IMR-90 (cell line): Measurements from ENCODE around the gene UBE2E2. TPM values are rescaled to one million over a fixed set of nuclear protein-coding genes. Genes with fewer than 3 reads are reported as not detected.
"Not testable (repeated sequence)": the region's sequence is repeated elsewhere in the genome, so short reads cannot be mapped to it uniquely, and the experiment has no call there.

Source experiments
- ATAC-seq: fragments of 200-7000 bp; cut with Tn5 transposase; 2 replicates; pipeline ENCODE4 v1.9.1; 2020; ENCODE audit warnings: low read depth, mild to moderate bottlenecking, moderate library complexity
- BruUV-seq: library from RNA; stranded (reverse); fragments of 400-500 nt; replicated peaks from 2 replicates; lab custom pipeline; 2021; lab: Mats Ljungman, UMichigan
- CTCF ChIA-PET: fragments of 300-600 bp; formaldehyde crosslinking; extraction: SDS; loops from one replicate; lab custom pipeline; 2021; ENCODE audit warnings: antibody characterized with exemption; lab: Yijun Ruan, JAX
- POLR2A ChIA-PET: fragments of 300-600 bp; sonication (Branson Sonifier 250); formaldehyde crosslinking; loops from one replicate; lab custom pipeline; 2022; ENCODE audit warnings: antibody characterized with exemption; ENCODE audit not compliant: unreplicated experiment; lab: Charles Lee
- DNase-seq: peaks from one replicate; pipeline ENCODE4 v3.0.0; 2013
- H2AFZ ChIP-seq: replicated peaks from 2 replicates; pipeline ENCODE3; 2013; ENCODE audit warnings: low read length, mild to moderate bottlenecking; ENCODE audit not compliant: poor library complexity
- H2AK5ac ChIP-seq: 2 replicates; pipeline ENCODE4 v1.6.1; 2013; ENCODE audit warnings: low read depth, low read length, inconsistent platforms
- H2AK9ac ChIP-seq: replicated peaks from 2 replicates; pipeline ENCODE3; 2013; ENCODE audit warnings: mild to moderate bottlenecking, low read depth, low read length, moderate library complexity; ENCODE audit not compliant: poor library complexity
- H2BK120ac ChIP-seq: 2 replicates; pipeline ENCODE4 v1.6.1; 2013; ENCODE audit warnings: low read depth, low read length, inconsistent platforms
- H2BK15ac ChIP-seq: 3 replicates; pipeline ENCODE4 v1.6.1; 2013; ENCODE audit warnings: low read depth, low read length, inconsistent platforms
- H2BK20ac ChIP-seq: 2 replicates; pipeline ENCODE4 v1.6.1; 2013; ENCODE audit warnings: low read depth, mild to moderate bottlenecking, inconsistent platforms, low read length, moderate library complexity
- H2BK5ac ChIP-seq: 2 replicates; pipeline ENCODE4 v1.6.1; 2013; ENCODE audit warnings: mild to moderate bottlenecking, low read depth, low read length, inconsistent platforms; ENCODE audit not compliant: poor library complexity, severe bottlenecking
- H3K14ac ChIP-seq: replicated peaks from 2 replicates; pipeline ENCODE4 v1.6.1; 2013; ENCODE audit warnings: low read depth, low read length, inconsistent platforms
- H3K18ac ChIP-seq: 2 replicates; pipeline ENCODE4 v1.6.1; 2013; ENCODE audit warnings: low read depth, low read length, control low read depth
- H3K23ac ChIP-seq: 2 replicates; pipeline ENCODE4 v1.6.1; 2013; ENCODE audit warnings: low read depth, low read length, inconsistent platforms
- H3K27ac ChIP-seq: 2 replicates; pipeline ENCODE4 v1.5.1; 2013; ENCODE audit warnings: mild to moderate bottlenecking, control low read depth, low read length; ENCODE audit not compliant: insufficient read depth
- H3K27me3 ChIP-seq: 2 replicates; pipeline ENCODE4 v1.6.1; 2013; ENCODE audit warnings: low read length; ENCODE audit not compliant: control insufficient read depth, insufficient read depth
- H3K36me3 ChIP-seq: 2 replicates; pipeline ENCODE4 v1.6.1; 2013; ENCODE audit warnings: low read length, mixed read lengths; ENCODE audit not compliant: control insufficient read depth, insufficient read depth
- H3K4ac ChIP-seq: 2 replicates; pipeline ENCODE4 v1.6.1; 2013; ENCODE audit warnings: low read depth, low read length, inconsistent platforms
- H3K4me1 ChIP-seq: 2 replicates; pipeline ENCODE4 v1.6.1; 2013; ENCODE audit warnings: low read length, mixed read lengths; ENCODE audit not compliant: control insufficient read depth, insufficient read depth
- H3K4me2 ChIP-seq: 2 replicates; pipeline ENCODE4 v1.6.1; 2013; ENCODE audit warnings: low read depth, mild to moderate bottlenecking, control low read depth, low read length, moderate library complexity
- H3K4me3 ChIP-seq: 2 replicates; pipeline ENCODE4 v1.5.1; 2013; ENCODE audit warnings: low read depth, mild to moderate bottlenecking, control low read depth, low read length, moderate library complexity; ENCODE audit not compliant: insufficient read depth
- H3K56ac ChIP-seq: 2 replicates; pipeline ENCODE4 v1.6.1; 2013; ENCODE audit warnings: low read length, inconsistent platforms; ENCODE audit not compliant: insufficient read depth; ENCODE audit errors: extremely low read depth
- H3K79me1 ChIP-seq, 2 experiments: 2 replicates each; pipeline ENCODE4 v1.6.1; 2013; ENCODE audit warnings: low read length in 2 of 2, inconsistent platforms in 1 of 2, low read depth in 1 of 2
- H3K9ac ChIP-seq: 2 replicates; pipeline ENCODE4 v1.6.1; 2013; ENCODE audit warnings: low read depth, low read length, control low read depth
- H3K9me1 ChIP-seq: 2 replicates; pipeline ENCODE4 v1.6.1; 2013; ENCODE audit warnings: low read length, inconsistent platforms; ENCODE audit not compliant: insufficient read depth
- H3K9me3 ChIP-seq: 2 replicates; pipeline ENCODE4 v1.6.1; 2013; ENCODE audit warnings: low read length; ENCODE audit not compliant: control insufficient read depth, insufficient read depth
- H4K20me1 ChIP-seq: 2 replicates; pipeline ENCODE4 v1.6.1; 2013; ENCODE audit warnings: low read length, inconsistent platforms; ENCODE audit not compliant: insufficient read depth
- H4K5ac ChIP-seq: 2 replicates; pipeline ENCODE4 v1.6.1; 2013; ENCODE audit warnings: mild to moderate bottlenecking, low read depth, low read length, control low read depth
- H4K8ac ChIP-seq, 2 experiments: 2 replicates each; pipeline ENCODE4 v1.6.1; 2013; ENCODE audit warnings: low read depth in 2 of 2, low read length in 2 of 2, control low read depth in 1 of 2, inconsistent platforms in 1 of 2
- H4K91ac ChIP-seq: 2 replicates; pipeline ENCODE4 v1.6.1; 2013; ENCODE audit warnings: low read depth, low read length, inconsistent platforms; ENCODE audit not compliant: insufficient read depth
- WGBS, 2 experiments: methylation state at CpG; one replicate each; pipeline versions ENCODE4 v1.1.5 to v1.1.7; 2013; ENCODE audit warnings: missing lambda C conversion rate in 2 of 2; ENCODE audit not compliant: insufficient read length in 1 of 2; ENCODE audit errors: extremely low coverage in 2 of 2; 5-methylcytosine and 5-hydroxymethylcytosine counted together
- dilution Hi-C: fragments of 300-500 bp; cut with HindIII; formaldehyde crosslinking; loops from one replicate; pipeline ENCODE4 v1.14.3; 2018; ENCODE audit warnings: low sequenced_read_pairs; ENCODE audit not compliant: unreplicated experiment
- in situ Hi-C: fragments of 300-500 bp; cut with MboI; formaldehyde crosslinking; loops from 3 replicates; pipeline ENCODE4 v1.14.3; 2019; ENCODE audit warnings: low sequenced_read_pairs, inconsistent platforms, mixed read lengths
- intact Hi-C: fragments of 100-400 bp; cut with micrococcal nuclease; formaldehyde crosslinking; loops from 2 replicates; pipeline ENCODE4 v1.10.0; 2022
- polyA plus RNA-seq, 3 experiments: library from polyadenylated mRNA; depleted of rRNA; stranded (reverse); fragments of >200 nt; gene quantifications; 2 replicates each; pipeline ENCODE4 v1.2.3, GENCODE V29; 2012; ENCODE audit warnings: low replicate concordance in 1 of 3
- total RNA-seq: library from RNA; depleted of rRNA; stranded (reverse); fragments of >200 nt; gene quantifications from 2 replicates; pipeline ENCODE4 v1.2.3, GENCODE V29; 2012

Gene UBE2E2
- total and polyA plus RNA-seq, 2 of the 4 experiments (the other 2 are of a cell fraction): 18.6 to 32.7 TPM

GRCh38 chr3:23336853-23337252, 133.7 kb downstream of the UBE2E2 start:
- in situ Hi-C loops, H4K20me1 ChIP-seq: not testable (repeated sequence)

More at GRCh38 chr3:23336853-23337252, 133.7 kb downstream of the UBE2E2 start:
- BruUV-seq, H2BK5ac ChIP-seq, H3K4me3 ChIP-seq, H2BK15ac ChIP-seq, H4K8ac ChIP-seq, DNase-seq, H3K4me1 ChIP-seq, H3K4me2 ChIP-seq, H2BK120ac ChIP-seq, H4K5ac ChIP-seq, H3K18ac ChIP-seq, CTCF ChIA-PET, H3K27me3 ChIP-seq, H2AK5ac ChIP-seq, H3K9me3 ChIP-seq, H3K56ac ChIP-seq, H3K9me1 ChIP-seq, H2AK9ac ChIP-seq, H2AFZ ChIP-seq, intact Hi-C loops, ATAC-seq, H4K91ac ChIP-seq, H3K14ac ChIP-seq, H2BK20ac ChIP-seq, H3K36me3 ChIP-seq, POLR2A ChIA-PET, H3K23ac ChIP-seq, H3K27ac ChIP-seq, dilution Hi-C loops, H3K9ac ChIP-seq, H3K4ac ChIP-seq: not testable (repeated sequence)
- no CpG with 5 or more reads among the region's 4 CpGs for WGBS, 2 experiments
- peaks cover 0 to 13% of the 10 kb centered on the region in 2 experiments; a peak in 1 of 4 replicates for H3K79me1 ChIP-seq
